Mucosa of descending colon (tissue), 3 donors: ENCODE data around the gene EPB41L4B. TPM values are rescaled to one million over a fixed set of nuclear protein-coding genes. Genes with fewer than 3 reads are reported as not detected.

Experiments
- ATAC-seq: fragments of 200-7000 bp; cut with Tn5 transposase; one replicate; pipeline ENCODE4 v1.9.1; 2020; ENCODE audit warnings: mild to moderate bottlenecking, moderate library complexity
- DNase-seq, 3 donors: peaks; one replicate each; pipeline ENCODE4 v3.0.0-alpha.2; 2020
- H3K36me3 ChIP-seq: fragments of 200-600 bp; one replicate; pipeline ENCODE4 v1.8.0; 2021; ENCODE audit warnings: low read depth, mild to moderate bottlenecking
- H3K4me1 ChIP-seq: fragments of 200-600 bp; one replicate; pipeline ENCODE4 v1.8.0; 2021; ENCODE audit warnings: low read depth, mild to moderate bottlenecking
- H3K4me3 ChIP-seq: fragments of 200-600 bp; one replicate; pipeline ENCODE4 v1.8.0; 2021; ENCODE audit warnings: mild to moderate bottlenecking
- H3K9me3 ChIP-seq: fragments of 200-600 bp; one replicate; pipeline ENCODE4 v1.8.0; 2021; ENCODE audit warnings: mild to moderate bottlenecking
- intact Hi-C, 2 donors: fragments of 100-400 bp; cut with DNase I in 1 of 2; cut with micrococcal nuclease in 1 of 2; formaldehyde crosslinking; loops; one replicate each; pipeline versions ENCODE4 v1.11.0 to v1.11.1; 2022; cut with DNase I, micrococcal nuclease
- total RNA-seq, 3 donors: library from RNA; stranded (reverse); fragmentation: NEBNext Ultra II Directional in 2 of 3; extraction: Animal tissue kit (Norgen Biotek cat#: 25700) in 2 of 3; gene quantifications; one replicate each; pipeline versions ENCODE4 v1.2.1 to v1.2.4, GENCODE V29; 2021 to 2023
- TF ChIP-seq, protein P1 (sequence below): fragments of 200-600 bp; IDR thresholded peaks from one replicate; pipeline ENCODE4 v1.8.0; 2022; ENCODE audit warnings: antibody characterized with exemption, mild to moderate bottlenecking
- donor health status: DM: no; HTN: no; CAD: no; lungs with moderate emphysema.
- donor health status: DM: no; HTN: no; CAD: no.
- donor health status: DM: no; HTN: yes; CAD: no.

The EPB41L4B gene
- total RNA-seq, 3 donors from 2014 or later: 56.3 to 163 (median 122) TPM

- DNase-seq (no peak), ATAC-seq (no peak)
- Histone ChIP-seq H3K4me3 (no peak overlapping the region), H3K36me3 (no peaks in the 10 kb centered on the region), H3K9me3 (no peaks in the 10 kb centered on the region), H3K4me1 (no peaks in the 10 kb centered on the region)
- TF ChIP-seq, protein P1, sequence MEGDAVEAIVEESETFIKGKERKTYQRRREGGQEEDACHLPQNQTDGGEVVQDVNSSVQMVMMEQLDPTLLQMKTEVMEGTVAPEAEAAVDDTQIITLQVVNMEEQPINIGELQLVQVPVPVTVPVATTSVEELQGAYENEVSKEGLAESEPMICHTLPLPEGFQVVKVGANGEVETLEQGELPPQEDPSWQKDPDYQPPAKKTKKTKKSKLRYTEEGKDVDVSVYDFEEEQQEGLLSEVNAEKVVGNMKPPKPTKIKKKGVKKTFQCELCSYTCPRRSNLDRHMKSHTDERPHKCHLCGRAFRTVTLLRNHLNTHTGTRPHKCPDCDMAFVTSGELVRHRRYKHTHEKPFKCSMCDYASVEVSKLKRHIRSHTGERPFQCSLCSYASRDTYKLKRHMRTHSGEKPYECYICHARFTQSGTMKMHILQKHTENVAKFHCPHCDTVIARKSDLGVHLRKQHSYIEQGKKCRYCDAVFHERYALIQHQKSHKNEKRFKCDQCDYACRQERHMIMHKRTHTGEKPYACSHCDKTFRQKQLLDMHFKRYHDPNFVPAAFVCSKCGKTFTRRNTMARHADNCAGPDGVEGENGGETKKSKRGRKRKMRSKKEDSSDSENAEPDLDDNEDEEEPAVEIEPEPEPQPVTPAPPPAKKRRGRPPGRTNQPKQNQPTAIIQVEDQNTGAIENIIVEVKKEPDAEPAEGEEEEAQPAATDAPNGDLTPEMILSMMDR: no peak
- intact Hi-C loops: no loop called here
Measured at GRCh38 chr9:109258481-109259302, 62.2 kb downstream of the EPB41L4B start.

- TF ChIP-seq, protein P1: no peak
- intact Hi-C loops: no loop called here
- no peak for ATAC-seq
- Histone ChIP-seq H3K9me3 (no peaks in the 10 kb centered on the region), H3K4me3 (no peak overlapping the region), H3K4me1 (peaks cover 15% of the 10 kb centered on the region), H3K36me3 (no peaks in the 10 kb centered on the region)
- DNase-seq: no peak
Measured at GRCh38 chr9:109256336-109256735, 64.5 kb downstream of the EPB41L4B start.

- DNase-seq (no peak), ATAC-seq (no peak)
- no peaks in the 10 kb centered on the region for H3K36me3 ChIP-seq
- H3K9me3 ChIP-seq: no peaks in the 10 kb centered on the region
- TF ChIP-seq, protein P1: no peak
- H3K4me3 ChIP-seq: no peak overlapping the region
- peaks cover 24% of the 10 kb centered on the region for H3K4me1 ChIP-seq
- intact Hi-C loops: no loop called here
Measured at GRCh38 chr9:109255394-109255793, 65.5 kb downstream of the EPB41L4B start.

GRCh38 chr9:109254317-109254716 is 66.5 kb downstream of the EPB41L4B start:
- TF ChIP-seq, protein P1: no peak
- no peaks in the 10 kb centered on the region for H3K9me3 ChIP-seq
- intact Hi-C loops: no loop called here

GRCh38 chr9:109253637-109254284 is 67.1 kb downstream of the EPB41L4B start:
- TF ChIP-seq, protein P1: no peak
- Histone ChIP-seq H3K36me3 (no peaks in the 10 kb centered on the region), H3K9me3 (no peaks in the 10 kb centered on the region), H3K4me1 (peaks cover 31% of the 10 kb centered on the region), H3K4me3 (no peak overlapping the region)
- ATAC-seq (no peak), DNase-seq (no peak)
- intact Hi-C loops: no loop called here

More at GRCh38 chr9:109254317-109254716, 66.5 kb downstream of the EPB41L4B start:
- Histone ChIP-seq H3K36me3 (no peaks in the 10 kb centered on the region), H3K4me3 (no peak overlapping the region), H3K4me1 (peaks cover 31% of the 10 kb centered on the region)
- ATAC-seq (no peak), DNase-seq (no peak)
